ENCODE data around the gene VEGFB.
A peak's percentile ranks its signal among the peaks of the same experiment; 100 is the strongest.

DNA sequence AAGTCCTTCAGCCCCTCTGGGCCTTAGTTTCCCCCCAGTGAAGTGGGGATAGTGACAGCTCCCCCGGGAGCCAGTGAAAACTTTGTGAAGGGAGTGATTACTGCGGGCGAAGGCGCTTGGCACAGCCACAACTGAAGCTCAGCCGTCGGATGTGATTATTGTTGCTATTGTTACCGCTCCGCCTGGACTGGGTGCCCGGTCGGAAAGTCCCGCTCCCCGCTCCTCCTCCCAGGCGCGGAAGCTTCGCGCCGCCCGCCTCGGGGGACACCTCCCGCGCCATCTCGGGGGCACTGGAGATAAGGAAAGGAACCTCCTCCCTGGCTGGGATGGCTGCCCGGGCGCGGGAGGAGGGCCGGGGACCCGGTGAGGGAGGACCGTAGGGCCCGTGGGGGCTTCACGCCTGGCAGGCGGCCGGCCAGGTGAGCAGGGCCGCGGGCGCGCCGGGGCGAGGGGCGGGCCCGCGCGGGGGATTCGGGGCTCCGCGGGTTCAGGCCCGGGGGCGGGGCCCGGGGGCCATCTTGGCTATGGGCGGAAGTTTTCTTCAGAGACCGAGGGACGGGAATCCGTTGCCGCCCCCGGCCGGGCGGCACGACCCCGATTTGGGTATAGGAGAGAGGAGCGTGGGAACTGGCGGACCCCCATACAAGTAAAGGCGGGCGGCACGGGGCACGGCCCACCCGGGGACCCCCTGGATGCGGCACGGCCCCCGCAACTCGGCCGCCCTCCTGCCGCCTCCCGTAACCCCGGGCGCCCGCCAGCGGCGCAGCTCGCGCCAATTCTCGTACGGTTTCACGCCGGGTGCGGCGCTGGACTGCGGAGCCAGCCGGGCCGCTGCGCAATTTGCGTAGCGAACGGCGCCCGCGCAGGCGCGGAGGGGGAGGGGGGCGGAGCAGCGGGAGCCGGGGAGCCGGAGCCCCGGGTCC lies 50.8 kb downstream of the VEGFB start, which contains the start of gene GPR137:
- no peak for TF ChIP-seq POLR2A (IDR thresholded peaks at IDR 0.05; ENCODE audit: low read depth)
- TF ChIP-seq CTCF (IDR thresholded peaks at IDR 0.05) = peak in 1 of 3 experiments; percentile 11
- TF ChIP-seq EP300 (IDR thresholded peaks at IDR 0.05) = no peak
- TF ChIP-seq POLR2AphosphoS5 (IDR thresholded peaks at IDR 0.05) = peak in 1 of 2 donors; percentile 57
